Measurements from ENCODE around the gene GCH1. TPM values are rescaled to one million over a fixed set of nuclear protein-coding genes. Genes with fewer than 3 reads are reported as not detected.
"Not testable (repeated sequence)": the region's sequence is repeated elsewhere in the genome, so short reads cannot be mapped to it uniquely, and the experiment has no call there.

GCH1 gene
- total RNA-seq, 4 donors from 2014 or later: 9.4 to 27.9 (median 18.7) TPM

- DNase-seq (ENCODE audit: low spot score): no peak
- ATAC-seq (ENCODE audit: low FRiP score): peak; percentile 72
- no peak for TF ChIP-seq CTCF (IDR thresholded peaks at IDR 0.05)
These were observed 20.7 kb downstream of the GCH1 start for GRCh38 chr14:54881761-54882401.

- no peak for TF ChIP-seq CTCF (IDR thresholded peaks at IDR 0.05)
- no peak for DNase-seq (ENCODE audit: low spot score)
- peak; percentile 31 for ATAC-seq (ENCODE audit: low FRiP score)
These were observed 21.3 kb downstream of the GCH1 start for GRCh38 chr14:54881235-54881760.

GRCh38 chr14:54877703-54878021, 25.0 kb downstream of the GCH1 start:
- TF ChIP-seq CTCF (IDR thresholded peaks at IDR 0.05): no peak
- no peak for DNase-seq (ENCODE audit: low spot score)
- no peak for ATAC-seq (ENCODE audit: low FRiP score)

- ATAC-seq (ENCODE audit: low FRiP score) (no peak), DNase-seq (ENCODE audit: low spot score) (no peak)
- TF ChIP-seq CTCF (IDR thresholded peaks at IDR 0.05): no peak
These were observed 25.5 kb downstream of the GCH1 start for GRCh38 chr14:54877015-54877702.

- DNase-seq (ENCODE audit: low spot score); ATAC-seq (ENCODE audit: low FRiP score): not testable (repeated sequence)
These were observed 27.0 kb downstream of the GCH1 start for GRCh38 chr14:54875648-54876047.

- not testable (repeated sequence) for DNase-seq (ENCODE audit: low spot score); ATAC-seq (ENCODE audit: low FRiP score)
These were observed 32.2 kb downstream of the GCH1 start for GRCh38 chr14:54870154-54871090.

GRCh38 chr14:54867011-54867410, 35.6 kb downstream of the GCH1 start:
- no peak for ATAC-seq (ENCODE audit: low FRiP score)
- TF ChIP-seq CTCF (IDR thresholded peaks at IDR 0.05): no peak
- no peak for DNase-seq (ENCODE audit: low spot score)

All from omental fat pad (tissue), 4 donors.